ENCODE results near the gene ZSCAN2.
"Not testable (repeated sequence)": the region's sequence is repeated elsewhere in the genome, so short reads cannot be mapped to it uniquely, and the experiment has no call there.

- TF ChIP-seq POLR2A, CTCF, EP300 (IDR thresholded peaks at IDR 0.05): not testable (repeated sequence)
These were observed 19.0 kb upstream of the ZSCAN2 start for GRCh38 chr15:84581676-84582428.

All from upper lobe of left lung (tissue), 4 donors.